ENCODE results near the gene CCDC32. TPM values are rescaled to one million over a fixed set of nuclear protein-coding genes. Genes with fewer than 3 reads are reported as not detected.

Gene CCDC32
- total RNA-seq, 1 experiment from 2014 or later, result 8.9 TPM

GRCh38 chr15:40595219-40595618 lies 30.4 kb upstream of the CCDC32 start:
- H3K27ac Mint-ChIP-seq, result no peak overlapping the region
- Histone ChIP-seq H4K91ac (ENCODE audit: insufficient read length, low read depth, low read length) (no peak overlapping the region), H3K23me2 (ENCODE audit: insufficient read length, low read depth, low read length, poor library complexity, severe bottlenecking) (peaks cover 3% of the 10 kb centered on the region), H3K27me3 (ENCODE audit: insufficient read depth, low read length) (no peaks in the 10 kb centered on the region), H2BK12ac (ENCODE audit: insufficient read length, low read depth, low read length) (no peak overlapping the region), H4K8ac (replicated peaks; ENCODE audit: insufficient read length, low read depth, low read length) (no peak overlapping the region), H3K27ac (ENCODE audit: insufficient read length, low read depth, low read length) (no peak overlapping the region), H3T11ph (ENCODE audit: low read length) (no peak overlapping the region), H3K56ac (ENCODE audit: insufficient read length, low read depth, low read length) (no peak overlapping the region), H3K14ac (ENCODE audit: insufficient read depth, low read length) (no peak overlapping the region), H2AFZ (ENCODE audit: low read length) (no peak overlapping the region), H2BK5ac (ENCODE audit: insufficient read length, low read length) (no peak overlapping the region), H3K4me1 (ENCODE audit: insufficient read depth, low read length) (no peaks in the 10 kb centered on the region; the same call in 1 of the 2 replicates), H4K5ac (ENCODE audit: insufficient read length, low read depth, low read length) (no peak overlapping the region), H4K20me1 (ENCODE audit: control insufficient read depth, insufficient read depth, insufficient read length) (no peaks in the 10 kb centered on the region), H3K9me3 (ENCODE audit: control insufficient read depth, low read depth, low read length) (no peaks in the 10 kb centered on the region), H3K9ac (ENCODE audit: extremely low read depth, insufficient read length, low read length) (peak overlapping the region; percentile 30), H3K23ac (ENCODE audit: insufficient read length, low read depth, low read length) (no peak overlapping the region), H2BK120ac (ENCODE audit: low read depth, low read length, poor library complexity, severe bottlenecking) (no peak overlapping the region), H2AK5ac (ENCODE audit: insufficient read length, low read length) (no peak overlapping the region), H3K4me2 (ENCODE audit: insufficient read depth, insufficient read length, low read length) (peak overlapping the region; percentile 50), H3K79me1 (ENCODE audit: insufficient read depth, low read depth, low read length, poor library complexity, severe bottlenecking) (peaks cover 2% of the 10 kb centered on the region), H2BK20ac (ENCODE audit: low read depth, low read length, poor library complexity, severe bottlenecking) (no peak overlapping the region), H2BK15ac (ENCODE audit: low read depth, low read length) (no peak overlapping the region), H3K18ac (ENCODE audit: insufficient read length, low read depth, low read length) (no peak overlapping the region), H3K4ac (ENCODE audit: low read depth, low read length) (no peak overlapping the region), H3K79me2 (ENCODE audit: insufficient read depth, low read length) (no peaks in the 10 kb centered on the region; the same call in 1 of the 2 replicates)
- TF ChIP-seq, protein P1, sequence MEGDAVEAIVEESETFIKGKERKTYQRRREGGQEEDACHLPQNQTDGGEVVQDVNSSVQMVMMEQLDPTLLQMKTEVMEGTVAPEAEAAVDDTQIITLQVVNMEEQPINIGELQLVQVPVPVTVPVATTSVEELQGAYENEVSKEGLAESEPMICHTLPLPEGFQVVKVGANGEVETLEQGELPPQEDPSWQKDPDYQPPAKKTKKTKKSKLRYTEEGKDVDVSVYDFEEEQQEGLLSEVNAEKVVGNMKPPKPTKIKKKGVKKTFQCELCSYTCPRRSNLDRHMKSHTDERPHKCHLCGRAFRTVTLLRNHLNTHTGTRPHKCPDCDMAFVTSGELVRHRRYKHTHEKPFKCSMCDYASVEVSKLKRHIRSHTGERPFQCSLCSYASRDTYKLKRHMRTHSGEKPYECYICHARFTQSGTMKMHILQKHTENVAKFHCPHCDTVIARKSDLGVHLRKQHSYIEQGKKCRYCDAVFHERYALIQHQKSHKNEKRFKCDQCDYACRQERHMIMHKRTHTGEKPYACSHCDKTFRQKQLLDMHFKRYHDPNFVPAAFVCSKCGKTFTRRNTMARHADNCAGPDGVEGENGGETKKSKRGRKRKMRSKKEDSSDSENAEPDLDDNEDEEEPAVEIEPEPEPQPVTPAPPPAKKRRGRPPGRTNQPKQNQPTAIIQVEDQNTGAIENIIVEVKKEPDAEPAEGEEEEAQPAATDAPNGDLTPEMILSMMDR (conservative IDR thresholded peaks at IDR 0.05), result no peak
- peak overlapping the region; percentile 84 to 98 for H3K4me3 Mint-ChIP-seq
- no peaks in the 10 kb centered on the region for H3K36me3 Mint-ChIP-seq (ENCODE audit: insufficient read depth in 1 of 3, low read depth in 3 of 3)
- H3K4me1 Mint-ChIP-seq, result peaks cover 23% of the 10 kb centered on the region in 2 experiments
- H3K27me3 Mint-ChIP-seq (ENCODE audit: low read depth), result peaks cover 2% of the 10 kb centered on the region
- peaks cover 3 to 4% of the 10 kb centered on the region in 2 experiments; a peak in 3 of 5 replicates for H3K9me3 Mint-ChIP-seq
- no peak for DNase-seq
- WGBS (ENCODE audit: extremely low coverage, insufficient read length, low lambda C conversion rate), result 100% methylated on average over 4 of the region's 5 CpGs

All from H9 (cell line).